ENCODE results near the gene SLC12A5.
"Not testable (repeated sequence)": the region's sequence is repeated elsewhere in the genome, so short reads cannot be mapped to it uniquely, and the experiment has no call there.

SLC12A5 gene

DNA sequence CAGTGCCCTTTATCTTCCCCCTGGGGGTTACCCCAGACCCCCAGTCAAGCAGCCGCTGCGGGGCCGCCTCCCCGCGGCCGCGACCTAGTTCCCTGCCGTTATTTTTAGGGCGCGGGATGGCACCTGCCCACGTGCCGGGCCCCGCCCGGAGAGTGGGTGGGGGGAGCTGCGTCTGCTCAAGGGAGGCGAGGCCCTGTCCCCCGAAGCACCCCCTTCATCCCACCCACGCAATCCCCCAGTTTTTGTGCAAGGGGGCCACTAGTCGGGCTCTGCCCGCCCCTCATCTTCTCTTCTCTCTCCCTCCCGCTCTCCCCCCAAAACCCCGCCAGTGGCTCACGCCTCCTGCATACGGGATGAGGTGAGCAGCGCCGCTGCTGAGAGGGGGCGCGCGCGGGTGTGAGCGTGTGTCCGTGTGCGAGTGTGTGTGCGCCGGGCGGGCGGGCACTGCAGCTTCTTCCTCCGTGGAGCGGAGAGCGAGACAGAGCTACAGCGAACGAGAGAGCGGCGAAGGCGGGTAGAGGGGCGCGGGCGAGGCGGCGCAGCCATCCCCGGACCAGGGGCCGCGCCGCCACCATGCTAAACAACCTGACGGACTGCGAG is at the start of gene SLC12A5:
SLC12A5 (plus strand) TSS at position 444 of the 600 bp plus-strand sequence; CDS start at position 574, 130 bp downstream.
- DNase-seq (ENCODE audit: low read depth), result no peak

DNA sequence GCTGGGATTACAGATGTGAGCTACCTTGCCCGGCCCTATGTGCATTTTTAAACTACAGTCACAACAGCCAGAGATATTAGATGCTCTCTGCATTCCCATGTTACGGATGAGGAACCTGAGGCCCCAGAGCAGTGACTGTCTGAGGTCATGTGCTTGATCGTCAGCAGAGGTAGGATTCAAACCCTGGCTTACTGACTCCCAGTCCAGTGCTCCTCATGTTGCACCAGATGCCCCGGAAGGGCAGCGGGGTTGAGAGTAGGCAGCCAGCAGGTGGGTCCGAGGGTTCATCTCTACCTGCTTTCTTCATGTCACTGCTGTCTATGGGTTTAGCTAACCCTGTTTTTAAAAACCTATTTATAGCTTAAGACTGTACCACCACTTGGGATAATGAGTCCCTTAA is 47.8 kb upstream of the SLC12A5 start:
- DNase-seq (ENCODE audit: low read depth), result no peak

- DNase-seq (ENCODE audit: low read depth), result no peak
Observed at GRCh38 chr20:45983279-45983743, 45.7 kb upstream of the SLC12A5 start.

- no peak for DNase-seq (ENCODE audit: low read depth)
Observed at GRCh38 chr20:45985573-45985972, 43.4 kb upstream of the SLC12A5 start.

DNA sequence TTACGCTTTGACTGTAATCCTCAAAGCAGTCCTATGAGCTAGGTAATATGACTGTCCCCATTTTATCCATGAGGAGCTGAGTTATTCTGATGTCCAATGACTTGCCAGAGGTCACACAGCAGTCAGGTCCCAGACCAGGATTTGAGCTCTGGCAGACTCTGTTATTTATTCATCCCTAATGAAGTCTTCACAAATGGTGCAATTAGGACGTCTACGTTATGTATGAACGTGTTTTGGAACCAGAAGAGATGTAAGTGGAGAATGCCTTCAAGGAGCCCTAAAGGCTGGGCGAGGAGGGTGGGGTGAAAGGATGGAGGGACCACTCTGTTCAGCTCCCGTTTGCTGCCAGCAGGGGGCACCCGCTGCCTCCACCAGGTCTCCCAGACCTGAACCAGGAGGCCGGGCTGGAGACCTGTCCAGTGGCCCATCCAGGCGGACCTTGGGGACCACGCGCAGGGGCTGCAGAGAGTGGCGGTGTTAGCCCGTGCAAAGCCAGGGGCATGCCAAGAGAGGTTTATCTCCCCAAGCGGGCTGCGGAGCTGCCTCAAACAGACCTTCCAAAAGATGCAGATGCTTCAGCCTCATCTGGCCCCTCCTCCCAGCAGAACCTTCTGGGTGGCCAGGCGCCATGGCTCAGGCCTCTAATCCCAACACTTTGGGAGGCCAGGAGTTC is 41.8 kb upstream of the SLC12A5 start:
- DNase-seq (ENCODE audit: low read depth), result peak; percentile 60

- DNase-seq (ENCODE audit: low read depth), result not testable (repeated sequence)
Observed at GRCh38 chr20:45988830-45989229, 40.2 kb upstream of the SLC12A5 start.

GRCh38 chr20:45991616-45992015 is 37.4 kb upstream of the SLC12A5 start:
- DNase-seq (ENCODE audit: low read depth), result no peak

DNA sequence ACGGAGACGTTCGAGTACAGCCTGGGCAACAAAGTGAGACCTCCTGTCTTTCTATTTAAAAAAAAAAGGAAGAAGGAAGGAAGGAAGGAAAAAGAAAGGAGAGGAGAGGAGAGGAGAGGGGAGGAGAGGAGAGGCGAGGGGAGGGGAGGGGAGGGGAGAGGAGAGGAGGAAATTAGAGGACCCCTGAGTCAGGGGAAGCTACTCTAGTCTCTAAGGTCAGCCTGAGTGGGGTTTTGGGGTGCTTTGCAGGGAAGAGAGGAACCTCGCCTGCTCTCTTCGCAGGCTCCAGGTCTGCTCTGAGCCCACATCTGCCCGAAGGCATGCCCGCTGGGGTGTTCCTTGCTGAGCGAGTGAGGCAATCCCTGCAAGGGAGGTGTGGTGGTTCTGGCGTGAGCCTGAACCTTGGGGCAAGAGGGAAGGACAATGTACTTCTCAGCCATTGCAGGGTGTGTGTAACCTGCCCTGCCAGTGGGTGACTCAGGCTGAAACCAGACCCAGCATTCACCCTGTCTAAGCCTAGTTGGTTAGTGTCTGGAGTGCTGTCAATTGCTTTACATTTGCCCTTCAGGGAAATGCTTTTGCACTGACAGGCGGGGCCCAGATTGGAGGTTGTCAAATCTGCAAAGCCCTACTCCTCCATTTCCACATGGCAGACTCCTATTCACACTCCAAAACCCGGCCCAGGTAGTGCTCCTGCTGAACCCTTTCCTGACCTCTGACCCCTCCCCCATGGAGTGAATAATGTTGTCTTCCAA is 35.6 kb upstream of the SLC12A5 start:
- DNase-seq (ENCODE audit: low read depth), result no peak

- no peak for DNase-seq (ENCODE audit: low read depth)
Observed at GRCh38 chr20:45994761-45995493, 34.1 kb upstream of the SLC12A5 start.

DNA sequence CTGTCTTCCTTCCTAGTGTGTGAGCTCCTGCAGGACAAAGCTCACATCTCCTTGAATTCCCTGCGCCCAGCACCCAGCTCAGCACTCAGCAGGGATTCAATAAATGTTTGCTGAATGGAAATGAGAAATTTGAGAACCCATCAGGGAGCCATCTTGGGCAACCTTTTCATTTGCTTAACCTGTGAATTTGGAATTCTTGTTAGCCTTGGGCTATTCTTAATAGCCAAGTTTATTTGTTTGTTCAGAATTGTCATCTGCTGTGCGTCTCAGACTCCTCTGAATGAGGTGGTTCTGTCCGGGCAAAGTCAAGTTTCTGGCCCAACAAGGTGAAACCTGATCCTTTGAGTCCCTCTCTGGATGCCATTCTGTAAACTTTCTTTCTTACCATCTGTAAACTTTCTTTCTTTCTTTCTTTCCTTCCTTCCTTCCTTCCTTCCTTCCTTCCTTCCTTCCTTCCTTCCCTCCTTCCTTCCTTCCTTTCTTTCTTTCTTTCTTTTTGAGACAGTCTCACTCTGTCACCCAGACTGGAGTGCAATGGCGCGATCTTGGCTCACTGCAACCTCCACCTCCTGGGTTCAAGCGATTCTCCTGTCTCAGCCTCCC is 33.4 kb upstream of the SLC12A5 start:
- DNase-seq (ENCODE audit: low read depth), result not testable (repeated sequence)

DNA sequence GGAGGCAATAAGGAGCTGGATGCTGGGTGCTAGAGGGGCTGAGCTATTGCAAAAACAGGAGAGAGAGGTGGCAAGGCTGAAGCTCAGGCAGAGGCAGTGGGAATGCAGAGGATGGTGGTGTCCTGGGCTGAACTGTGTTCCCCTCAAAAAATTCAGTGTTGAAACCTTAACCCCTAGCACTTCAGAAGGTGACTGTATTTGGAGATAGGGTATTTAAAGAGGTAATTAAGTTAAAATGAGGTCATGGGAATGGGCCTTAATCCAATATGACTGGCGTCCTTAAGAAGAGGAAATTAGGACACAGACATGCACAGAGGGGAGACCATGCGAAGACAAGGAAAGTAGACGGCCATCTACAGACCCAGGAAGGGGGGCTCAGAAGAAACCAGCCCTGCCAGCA is 31.8 kb upstream of the SLC12A5 start:
- DNase-seq (ENCODE audit: low read depth), result no peak

DNA sequence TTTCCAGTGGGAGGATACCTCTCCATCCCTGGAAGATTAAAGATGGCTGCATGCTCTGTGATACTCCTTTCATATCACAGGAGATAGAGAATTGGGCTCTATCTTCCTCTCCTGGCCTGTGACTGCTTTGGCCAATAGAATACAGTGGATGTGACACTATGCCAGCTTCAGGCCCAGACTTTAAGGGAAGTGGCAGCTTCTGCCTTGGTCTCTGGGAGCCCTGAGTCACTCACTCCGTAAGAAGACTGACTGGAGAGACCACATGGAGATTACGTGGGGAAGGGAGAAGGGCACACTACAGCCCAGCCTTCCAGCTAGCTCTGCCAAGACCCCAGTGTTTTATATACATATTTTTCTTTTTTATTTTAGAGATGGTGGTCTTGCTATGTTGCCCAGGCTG is 30.7 kb upstream of the SLC12A5 start:
- DNase-seq (ENCODE audit: low read depth), result no peak

DNA sequence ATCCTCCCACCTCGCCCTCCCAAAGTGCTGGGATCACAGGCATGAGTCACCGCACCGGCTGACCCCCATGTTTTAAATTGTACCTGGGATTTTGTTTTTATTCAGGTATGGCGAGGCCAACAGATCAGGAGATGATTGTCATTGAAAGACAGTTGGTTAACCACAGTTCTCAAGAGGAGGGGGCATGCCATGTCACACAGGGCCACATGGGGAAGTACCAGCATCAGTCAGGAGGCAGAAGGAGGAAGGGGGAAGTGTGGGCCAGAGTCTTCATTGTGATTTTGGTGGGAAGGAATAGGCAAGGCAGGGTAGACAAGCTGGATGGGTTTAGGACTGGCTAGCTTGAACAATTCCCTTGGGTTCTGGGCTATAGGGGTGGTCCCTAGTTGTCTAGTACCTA is 30.3 kb upstream of the SLC12A5 start:
- no peak for DNase-seq (ENCODE audit: low read depth)

GRCh38 chr20:45999557-46000261 is 29.3 kb upstream of the SLC12A5 start:
- no peak for DNase-seq (ENCODE audit: low read depth)

- no peak for DNase-seq (ENCODE audit: low read depth)
Observed at GRCh38 chr20:46000262-46000996, 28.6 kb upstream of the SLC12A5 start.

DNA sequence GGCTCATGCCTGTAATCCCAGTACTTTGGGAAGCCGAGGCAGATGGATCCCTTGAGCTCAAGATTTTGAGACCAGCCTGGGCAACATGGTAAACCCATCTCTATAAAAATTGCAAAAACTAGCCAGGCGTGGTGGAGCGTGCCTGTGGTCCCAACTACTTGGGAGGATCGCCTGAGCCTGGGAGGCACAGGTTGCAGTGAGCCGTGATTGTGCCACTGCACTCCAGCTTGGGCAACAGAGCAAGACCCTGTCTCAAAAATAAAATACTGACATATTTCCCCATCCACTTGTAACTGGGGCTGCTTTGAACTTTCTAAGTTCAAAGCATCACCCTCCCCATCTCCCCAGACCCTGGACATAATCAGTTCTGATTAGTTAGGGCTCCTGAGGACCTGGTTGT is 27.5 kb upstream of the SLC12A5 start:
- DNase-seq (ENCODE audit: low read depth), result no peak

- no peak for DNase-seq (ENCODE audit: low read depth)
Observed at GRCh38 chr20:46002008-46002407, 27.0 kb upstream of the SLC12A5 start.

- no peak for DNase-seq (ENCODE audit: low read depth)
Observed at GRCh38 chr20:46004187-46004586, 24.8 kb upstream of the SLC12A5 start.

- no peak for DNase-seq (ENCODE audit: low read depth)
Observed at GRCh38 chr20:46004889-46005473, 24.0 kb upstream of the SLC12A5 start.

- no peak for DNase-seq (ENCODE audit: low read depth)
Observed at GRCh38 chr20:46006022-46006705, 22.9 kb upstream of the SLC12A5 start.

Measured in activated T-helper 1 cell treated with Interleukin-2 at 50 U/mL for 16 hours (primary cell).